Hematopoietic multipotent progenitor cell treated with erythropoietin and hydrocortisone succinate and interleukin-3 and kit ligand, for 8 days (in vitro differentiated cells): ENCODE results near the gene FBN2.
"Not testable (repeated sequence)": the region's sequence is repeated elsewhere in the genome, so short reads cannot be mapped to it uniquely, and the experiment has no call there.

Experiments
- DNase-seq: peaks from one replicate; pipeline ENCODE4 v3.0.0-alpha.2; 2015

Gene FBN2

GRCh38 chr5:128475693-128476092, 62.4 kb downstream of the FBN2 start:
- no peak for DNase-seq

DNA sequence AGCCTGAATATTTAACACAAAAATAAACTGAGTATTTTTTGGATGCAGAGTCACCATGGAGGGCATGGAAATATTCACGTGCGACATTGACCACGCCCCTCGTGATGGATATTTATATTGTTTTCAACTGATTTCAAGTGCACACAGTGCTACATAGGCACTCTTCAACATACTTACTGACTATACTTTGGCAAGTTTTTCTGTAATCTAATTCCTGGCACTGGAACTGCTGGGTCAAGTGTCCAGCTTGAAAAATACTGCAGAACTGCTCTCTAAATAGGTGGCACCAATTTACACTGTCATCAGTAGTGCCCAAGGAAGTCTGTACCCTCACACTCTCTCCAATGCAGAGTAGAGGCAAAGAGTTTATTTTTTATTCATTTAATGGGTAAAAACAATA, 65.1 kb downstream of the FBN2 start:
- DNase-seq = no peak

- no peak for DNase-seq
Observed at GRCh38 chr5:128472036-128472435, 66.0 kb downstream of the FBN2 start.

DNA sequence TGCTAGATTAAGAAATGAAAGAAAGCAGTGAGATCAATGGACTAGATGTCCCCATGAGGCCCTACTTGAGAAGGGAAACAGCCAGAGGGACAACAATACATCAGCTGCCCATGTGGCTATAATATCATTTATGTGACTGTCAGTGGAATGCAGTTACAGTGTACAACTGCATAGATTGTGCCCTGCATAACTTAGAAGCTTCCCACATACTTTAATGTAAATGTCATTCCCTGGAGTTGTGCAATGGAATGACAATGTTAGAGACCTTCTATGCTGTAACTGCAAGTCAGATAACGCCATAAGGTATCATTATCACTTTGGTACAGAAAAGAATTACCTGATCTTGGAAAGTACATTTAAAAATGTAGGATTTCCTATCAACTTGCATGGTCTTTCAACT, 67.4 kb downstream of the FBN2 start:
- no peak for DNase-seq

DNA sequence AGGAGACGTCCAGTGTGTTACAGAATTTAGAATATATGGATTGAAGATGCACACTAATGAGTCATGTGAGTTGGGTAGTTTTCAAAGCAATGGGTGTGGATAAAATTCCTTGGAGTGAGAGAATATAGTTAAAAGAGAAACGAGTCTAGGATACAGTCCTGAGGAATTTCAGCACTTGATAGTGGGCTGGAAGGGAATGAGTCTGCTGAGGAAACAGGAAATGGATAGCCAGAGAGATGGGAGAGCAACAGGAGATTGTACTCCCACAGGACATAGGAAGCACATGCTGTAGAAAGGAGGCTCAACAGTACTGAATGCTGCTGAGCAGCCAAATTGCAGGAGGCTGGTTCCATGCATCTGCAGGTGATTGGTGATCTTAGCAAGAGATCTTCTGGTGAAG, 68.1 kb downstream of the FBN2 start:
- DNase-seq = no peak

DNA sequence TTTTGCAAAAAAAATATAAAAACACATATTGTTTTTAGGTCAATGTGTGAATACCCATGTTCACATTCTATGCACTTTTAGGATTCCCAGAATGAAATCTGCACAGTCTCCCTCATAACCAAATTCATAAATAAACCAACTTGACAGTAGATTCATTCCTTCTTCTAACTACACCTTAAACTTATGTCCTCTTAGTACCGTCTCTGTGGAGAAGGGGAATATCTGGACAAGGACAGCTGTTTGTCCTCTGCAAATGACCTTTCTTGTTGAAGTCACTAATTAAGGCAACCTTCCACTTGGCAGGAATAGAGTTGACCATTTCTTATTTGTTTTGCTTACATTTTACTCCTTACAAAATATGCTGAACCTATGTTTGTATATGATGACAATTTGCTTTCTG, 71.1 kb downstream of the FBN2 start:
- no peak for DNase-seq

DNA sequence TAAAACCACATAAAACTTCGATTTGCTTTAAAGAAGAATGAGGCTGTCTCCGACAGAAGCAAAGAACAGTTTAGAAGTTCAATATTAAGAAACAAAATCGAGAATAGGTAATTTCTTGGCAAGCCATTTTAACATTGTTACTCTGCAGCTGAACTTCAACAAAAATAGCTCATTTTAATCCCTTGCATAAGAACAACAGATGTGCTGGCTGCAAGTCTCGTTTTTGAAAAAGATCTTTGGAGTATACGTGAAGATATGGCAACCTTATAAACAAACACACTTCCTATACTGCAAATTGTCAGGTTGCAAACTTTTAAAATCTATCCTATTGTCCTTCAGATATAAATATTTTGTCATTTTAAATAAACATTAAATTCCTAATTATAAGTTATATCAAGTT, 71.5 kb downstream of the FBN2 start:
- no peak for DNase-seq

- DNase-seq = no peak
Observed at GRCh38 chr5:128464596-128464995, 73.4 kb downstream of the FBN2 start.

- DNase-seq = no peak
Observed at GRCh38 chr5:128462330-128462729, 75.7 kb downstream of the FBN2 start.

DNA sequence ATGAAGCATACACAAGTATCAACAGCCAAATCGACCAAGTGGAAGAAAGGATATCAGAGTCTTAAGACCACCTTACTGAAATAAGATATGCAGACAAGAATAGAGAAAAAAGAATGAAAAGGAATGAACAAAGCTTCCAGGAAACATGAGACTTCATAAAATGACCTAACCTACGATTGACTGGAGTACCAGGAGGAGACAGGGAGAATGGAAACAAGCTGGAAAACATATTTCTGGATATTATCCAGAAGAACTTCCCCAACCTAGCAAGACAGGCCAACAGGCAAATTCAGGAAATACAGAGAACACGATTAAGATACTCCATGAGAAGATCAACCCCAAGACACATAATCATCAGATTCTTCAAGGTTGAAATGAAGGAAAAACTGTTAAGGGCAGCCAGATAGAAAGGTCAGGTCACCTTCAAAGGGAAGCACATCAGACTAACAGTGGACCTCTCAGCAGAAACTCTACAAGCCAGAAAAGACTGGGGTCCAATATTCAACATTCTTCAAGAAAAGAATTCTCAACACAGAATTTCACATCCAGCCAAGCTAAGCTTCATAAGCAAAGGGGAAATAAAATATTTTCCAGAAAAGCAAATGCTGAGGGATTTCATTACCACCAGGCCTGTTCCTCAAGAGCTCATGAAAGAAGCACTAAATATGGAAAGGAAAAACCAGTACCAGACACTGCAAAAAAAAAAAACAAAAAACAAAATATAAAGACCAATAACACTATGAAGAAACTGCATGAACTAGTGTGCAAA, 80.7 kb downstream of the FBN2 start:
- DNase-seq = not testable (repeated sequence)

DNA sequence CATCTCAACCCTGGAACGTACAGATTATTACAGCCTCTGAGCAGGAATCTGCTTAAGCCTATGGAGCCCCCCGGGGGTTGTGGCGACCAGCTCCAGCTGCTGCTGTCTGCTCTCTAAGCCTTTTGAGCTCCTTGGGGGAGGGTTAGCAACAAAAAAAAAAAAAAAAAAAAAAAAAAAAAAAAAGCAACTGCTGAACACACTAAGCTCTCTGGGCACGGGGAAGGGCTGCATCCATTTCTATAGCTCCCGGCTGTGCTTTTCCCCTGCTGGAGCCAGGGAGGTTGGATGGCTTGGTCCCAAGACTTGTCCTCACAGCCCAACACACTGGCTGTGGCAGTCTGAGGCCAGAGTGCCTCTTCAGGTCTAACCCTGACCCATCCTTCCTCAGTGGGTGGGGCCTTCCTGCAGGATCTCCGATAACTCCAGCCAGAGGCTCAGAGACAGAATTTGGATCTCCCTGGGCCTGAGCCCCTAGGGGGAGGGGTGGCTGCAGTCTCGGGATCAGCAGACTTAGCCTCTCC, 82.1 kb downstream of the FBN2 start:
- DNase-seq = no peak

DNA sequence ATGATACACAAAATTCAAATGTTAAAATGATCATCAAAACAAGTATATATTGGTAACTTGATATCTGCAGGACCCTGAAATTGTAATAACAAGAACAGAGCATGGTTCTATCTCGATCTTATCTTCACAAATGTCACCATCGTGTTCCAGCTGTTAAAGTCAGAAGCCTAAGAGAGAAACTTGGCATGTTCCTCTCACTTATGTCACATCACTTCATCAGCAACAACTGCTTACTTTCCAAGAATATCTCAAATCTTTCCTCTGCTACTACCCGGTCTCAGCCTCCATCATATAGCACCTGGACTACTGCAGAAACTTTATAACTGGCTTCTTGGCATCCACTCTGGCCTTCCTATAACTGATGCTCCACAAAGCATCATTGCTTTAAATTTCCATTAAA, 84.9 kb downstream of the FBN2 start:
- DNase-seq = no peak

- DNase-seq = not testable (repeated sequence)
Observed at GRCh38 chr5:128447224-128447623, 90.8 kb downstream of the FBN2 start.

GRCh38 chr5:128441941-128442350, 96.1 kb downstream of the FBN2 start:
- DNase-seq = no peak

DNA sequence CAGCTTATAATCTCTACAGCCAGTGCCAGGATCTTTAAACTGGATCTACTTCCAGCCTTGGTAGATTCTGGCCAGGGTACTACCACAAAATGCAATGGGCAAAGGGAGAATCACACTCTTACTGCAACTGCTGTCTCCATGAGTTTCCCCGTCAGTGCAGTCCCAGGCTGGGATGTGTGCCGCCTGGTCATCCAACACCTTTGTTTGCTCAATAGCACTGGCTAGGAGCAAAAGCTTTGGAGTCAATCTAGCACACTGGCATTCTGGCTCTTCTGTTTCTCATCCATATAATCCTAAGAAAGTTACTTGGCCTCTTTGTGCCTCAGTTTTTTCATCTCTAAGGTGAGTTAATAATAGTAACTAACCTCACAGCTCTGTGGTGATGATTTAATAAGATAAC, 96.9 kb downstream of the FBN2 start:
- DNase-seq = no peak

DNA sequence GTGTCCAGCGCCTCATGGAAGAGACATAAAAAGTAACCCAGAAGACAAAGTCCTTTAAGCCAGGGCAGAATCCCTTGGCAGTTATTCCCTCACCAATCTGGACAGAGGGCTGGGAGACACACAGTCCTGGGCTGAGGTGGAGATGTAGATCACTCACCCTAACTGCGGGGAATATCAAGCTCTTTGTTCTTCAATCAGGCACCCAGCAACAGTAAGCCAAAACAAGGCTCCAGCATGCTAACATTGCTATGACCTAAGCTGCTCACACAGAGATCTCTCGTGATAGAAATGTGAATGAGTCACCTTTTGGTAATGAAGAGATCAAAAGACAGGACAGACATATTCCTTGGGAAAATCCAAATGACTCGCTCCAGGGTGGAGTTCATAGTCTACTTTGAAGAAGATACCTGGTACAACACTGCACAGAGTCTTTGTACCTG, 101.3 kb downstream of the FBN2 start:
- DNase-seq = no peak

DNA sequence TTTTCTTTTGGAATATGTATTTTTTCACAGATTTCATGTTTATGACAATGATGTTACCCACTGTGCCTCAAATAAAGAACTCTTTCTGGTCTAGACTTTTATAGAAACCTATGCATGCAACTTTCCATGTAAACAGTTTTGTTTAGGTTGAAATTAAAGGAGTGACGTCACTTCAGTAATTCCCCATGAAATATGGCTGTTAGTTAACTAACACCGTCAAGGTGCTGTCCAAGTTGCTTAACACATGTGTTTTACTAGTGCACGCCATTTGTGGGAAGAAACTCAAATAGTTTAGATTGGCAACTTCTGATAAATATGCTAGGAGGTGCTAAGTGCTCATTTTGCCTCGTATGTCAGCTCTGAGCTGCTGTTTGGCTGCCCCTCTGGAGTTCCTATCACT, 102.2 kb downstream of the FBN2 start:
- DNase-seq = no peak

DNA sequence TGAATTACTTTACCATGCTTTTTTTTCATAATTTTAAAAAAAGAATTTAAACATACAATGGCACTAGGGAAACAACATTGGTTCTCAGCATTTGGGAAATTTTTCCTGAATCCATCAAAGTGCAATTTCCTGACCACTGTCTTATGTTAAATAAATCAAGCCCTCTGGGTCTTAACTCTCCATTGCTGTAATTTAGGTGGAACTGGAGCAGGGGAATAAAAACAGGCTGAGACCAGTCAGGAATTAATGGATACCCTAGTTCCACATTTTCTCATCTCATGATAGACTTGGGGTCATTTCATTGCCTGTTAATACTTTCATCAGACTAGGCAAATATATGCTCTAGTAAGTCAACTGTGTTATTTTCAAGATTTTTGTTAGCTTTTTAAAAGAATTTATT, 103.1 kb downstream of the FBN2 start:
- DNase-seq = no peak

- DNase-seq = no peak
Observed at GRCh38 chr5:128432913-128433440, 105.1 kb downstream of the FBN2 start.

- no peak for DNase-seq
Observed at GRCh38 chr5:128427921-128428320, 110.1 kb downstream of the FBN2 start.

- DNase-seq = no peak
Observed at GRCh38 chr5:128426090-128426534, 111.9 kb downstream of the FBN2 start.

DNA sequence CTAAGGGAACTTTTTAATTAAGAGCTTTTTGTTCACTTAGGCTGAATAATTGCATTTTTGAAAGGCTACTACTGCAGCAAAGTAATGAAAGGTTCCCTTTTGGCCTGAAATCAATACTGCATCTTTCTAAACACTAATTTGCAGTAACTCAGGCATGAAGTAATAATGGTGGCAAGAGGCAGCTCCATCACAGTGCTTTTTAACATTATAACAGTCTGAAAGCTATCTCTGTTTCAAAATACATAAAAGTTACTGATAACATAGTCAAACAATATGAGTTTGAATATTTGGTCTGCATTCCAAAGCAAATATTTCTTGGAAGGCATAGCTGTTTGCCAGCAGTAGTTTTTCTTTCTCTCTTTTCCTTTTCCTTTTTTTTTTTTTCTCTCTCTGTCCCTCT, 113.4 kb downstream of the FBN2 start:
- DNase-seq = no peak

- DNase-seq = no peak
Observed at GRCh38 chr5:128422612-128423011, 115.4 kb downstream of the FBN2 start.

- no peak for DNase-seq
Observed at GRCh38 chr5:128414469-128414868, 123.6 kb downstream of the FBN2 start.

DNA sequence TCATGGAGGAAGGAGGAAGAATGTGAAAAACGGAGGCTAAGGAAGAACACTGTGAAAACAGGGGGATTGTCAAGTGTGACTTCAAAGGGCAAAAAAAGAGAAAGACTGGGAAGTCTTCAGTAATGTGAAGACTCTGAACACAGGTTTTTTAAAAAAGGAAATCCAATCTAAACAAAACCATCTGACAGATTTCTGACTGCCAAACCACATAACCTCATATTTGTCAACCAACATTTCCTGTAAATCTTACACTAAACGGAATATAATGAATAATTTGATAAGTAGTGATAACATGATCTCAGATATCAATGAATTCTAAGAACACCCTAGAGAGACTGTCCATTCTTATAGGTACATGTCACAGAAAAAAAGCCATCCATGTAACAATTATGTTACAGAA, 124.7 kb downstream of the FBN2 start:
- no peak for DNase-seq
